GM12878 (cell line): Measurements from ENCODE around the gene TCTN1. TPM values are rescaled to one million over a fixed set of nuclear protein-coding genes. Genes with fewer than 3 reads are reported as not detected.

ENCODE experiments used
- ATF7 ChIP-seq: fragments of 450-650 bp; IDR thresholded peaks from 2 replicates; pipeline ENCODE4 v1.6.1; 2016; ENCODE audit warnings: low read depth, mild to moderate bottlenecking
- BACH1 ChIP-seq: fragments of 450-650 bp; IDR thresholded peaks from 2 replicates; pipeline ENCODE4 v1.6.1; 2017; ENCODE audit warnings: mild to moderate bottlenecking, borderline replicate concordance
- BCLAF1 ChIP-seq: fragments of 450-650 bp; IDR thresholded peaks from 2 replicates; pipeline ENCODE4 v1.6.1; 2017; ENCODE audit warnings: antibody characterized with exemption, mild to moderate bottlenecking, moderate library complexity
- BHLHE40 ChIP-seq, 2 experiments: fragments of 450-650 bp in 1 of 2; IDR thresholded peaks; 2 replicates each; pipeline ENCODE4 v1.6.1; 2011 to 2017; ENCODE audit warnings: low read depth in 2 of 2, borderline replicate concordance in 1 of 2, improper control_type of control experiment in 1 of 2, low read length in 1 of 2, mild to moderate bottlenecking in 1 of 2
- DPF2 ChIP-seq: fragments of 450-650 bp; IDR thresholded peaks from 2 replicates; pipeline ENCODE4 v1.6.1; 2017; ENCODE audit warnings: mild to moderate bottlenecking
- ESRRA ChIP-seq: IDR thresholded peaks from 2 replicates; pipeline ENCODE4 v1.6.1; 2012; ENCODE audit warnings: mild to moderate bottlenecking, low read length, improper control_type of control experiment
- ETV6 ChIP-seq, 2 experiments: fragments of 450-650 bp in 1 of 2; IDR thresholded peaks in 1 of 2; conservative IDR thresholded peaks in 1 of 2; 2 replicates each; pipeline ENCODE4 v1.6.1; 2014; ENCODE audit warnings: antibody characterized with exemption in 1 of 2, borderline replicate concordance in 1 of 2, low read depth in 1 of 2, mild to moderate bottlenecking in 1 of 2, moderate library complexity in 1 of 2
- EZH2 ChIP-seq: IDR thresholded peaks from 2 replicates; pipeline ENCODE4 v1.6.1; 2012; ENCODE audit warnings: low read depth, mild to moderate bottlenecking, control low read depth, inconsistent platforms, low read length, borderline replicate concordance; ENCODE audit not compliant: control insufficient read depth
- IKZF1 ChIP-seq: fragments of 450-650 bp; conservative IDR thresholded peaks from 2 replicates; pipeline ENCODE4 v1.6.1; 2017; ENCODE audit warnings: antibody characterized with exemption, mild to moderate bottlenecking
- KAT2A ChIP-seq: conservative IDR thresholded peaks from 2 replicates; pipeline ENCODE4 v1.6.1; 2011; ENCODE audit warnings: low read depth, low read length; ENCODE audit not compliant: control insufficient read depth
- MAX ChIP-seq: IDR thresholded peaks from 2 replicates; pipeline ENCODE4 v1.6.1; 2012; ENCODE audit warnings: low read depth, low read length, improper control_type of control experiment
- MXI1 ChIP-seq: fragments of 150-350 bp; IDR thresholded peaks from 2 replicates; pipeline ENCODE4 v1.6.1; 2011; ENCODE audit warnings: low read depth, mild to moderate bottlenecking, inconsistent platforms, low read length, improper control_type of control experiment
- PAX5 ChIP-seq: IDR thresholded peaks from 2 replicates; pipeline ENCODE4 v1.6.1; 2011; ENCODE audit warnings: low read depth, low read length, borderline replicate concordance
- POLR2A ChIP-seq: IDR thresholded peaks from 2 replicates; pipeline ENCODE4 v1.6.1; 2011; ENCODE audit warnings: low read depth, mild to moderate bottlenecking, low read length
- RB1 ChIP-seq: fragments of 450-650 bp; formaldehyde crosslinking; IDR thresholded peaks from 2 replicates; pipeline ENCODE4 v1.6.1; 2017; ENCODE audit warnings: mild to moderate bottlenecking, borderline replicate concordance
- RBBP5 ChIP-seq: fragments of 200-600 bp; sonication (generic); conservative IDR thresholded peaks from 2 replicates; pipeline ENCODE4 v1.6.1; 2016
- RELA ChIP-seq: fragments of 450-650 bp; IDR thresholded peaks from 2 replicates; pipeline ENCODE4 v1.8.0; 2014; ENCODE audit warnings: borderline replicate concordance; ENCODE audit not compliant: partially characterized antibody
- SIN3A ChIP-seq: IDR thresholded peaks from 2 replicates; pipeline ENCODE4 v1.6.1; 2012; ENCODE audit warnings: low read depth, low read length, improper control_type of control experiment
- SMAD1 ChIP-seq: fragments of 450-650 bp; IDR thresholded peaks from 2 replicates; pipeline ENCODE4 v1.6.1; 2018; ENCODE audit warnings: mild to moderate bottlenecking, low read depth; ENCODE audit not compliant: partially characterized antibody
- SUPT20H ChIP-seq: IDR thresholded peaks from 2 replicates; pipeline ENCODE4 v1.6.1; 2011; ENCODE audit warnings: low read depth, mild to moderate bottlenecking, low read length, moderate library complexity, borderline replicate concordance; ENCODE audit not compliant: control insufficient read depth
- TCF7 ChIP-seq: IDR thresholded peaks from 2 replicates; pipeline ENCODE4 v1.6.1; 2014; ENCODE audit warnings: antibody characterized with exemption, borderline replicate concordance
- ZBED1 ChIP-seq: IDR thresholded peaks from 2 replicates; pipeline ENCODE4 v1.6.1; 2016; ENCODE audit warnings: borderline replicate concordance
- ZNF274 ChIP-seq: IDR thresholded peaks from one replicate; pipeline ENCODE4 v1.8.0; 2011; ENCODE audit not compliant: insufficient read length, insufficient read depth
- ZNF384 ChIP-seq: IDR thresholded peaks from 2 replicates; pipeline ENCODE4 v1.6.1; 2012; ENCODE audit warnings: low read depth, mild to moderate bottlenecking, low read length, improper control_type of control experiment, borderline replicate concordance
- ZZZ3 ChIP-seq: IDR thresholded peaks from 2 replicates; pipeline ENCODE4 v1.6.1; 2011; ENCODE audit warnings: low read depth; ENCODE audit not compliant: control insufficient read depth, insufficient read length
- polyA plus RNA-seq, 11 experiments: library from polyadenylated mRNA; depleted of rRNA in 4 of 11; unstranded in 6 of 11; stranded (reverse) in 5 of 11; fragments of >200 nt; fragmentation: Nextera tagmentation in 4 of 11; fragmentation: Illumina TruSeq in 1 of 11; extraction: Ambion mirVana in 4 of 11; extraction: Trizol in 1 of 11; gene quantifications; 1 replicate in 1 of 11; 2 replicates in 10 of 11; pipeline versions ENCODE4 v1.2.1 to v1.2.3, GENCODE V29; 2011 to 2016; ENCODE audit warnings: inconsistent platforms in 2 of 11, missing spikeins in 2 of 11, low read depth in 1 of 11
- total RNA-seq, 4 experiments: library from RNA; depleted of rRNA in 3 of 4; stranded (reverse); fragments of >200 nt in 3 of 4; fragmentation: Illumina TruSeq in 1 of 4; extraction: Trizol in 1 of 4; gene quantifications; 2 replicates each; pipeline versions ENCODE4 v1.2.1 to v1.2.3, GENCODE V29; 2013 to 2021
- TF ChIP-seq, protein P1 (sequence below): fragments of 150-350 bp; IDR thresholded peaks from 2 replicates; pipeline ENCODE4 v1.6.1; 2014; ENCODE audit warnings: mild to moderate bottlenecking, low read depth, low read length

The TCTN1 gene
- total and polyA plus RNA-seq, 10 of the 15 experiments (the other 5 are each of a cell fraction or from before 2014, with no cell fraction given) = 8.8 to 23.5 (median 15.3) TPM

DNA sequence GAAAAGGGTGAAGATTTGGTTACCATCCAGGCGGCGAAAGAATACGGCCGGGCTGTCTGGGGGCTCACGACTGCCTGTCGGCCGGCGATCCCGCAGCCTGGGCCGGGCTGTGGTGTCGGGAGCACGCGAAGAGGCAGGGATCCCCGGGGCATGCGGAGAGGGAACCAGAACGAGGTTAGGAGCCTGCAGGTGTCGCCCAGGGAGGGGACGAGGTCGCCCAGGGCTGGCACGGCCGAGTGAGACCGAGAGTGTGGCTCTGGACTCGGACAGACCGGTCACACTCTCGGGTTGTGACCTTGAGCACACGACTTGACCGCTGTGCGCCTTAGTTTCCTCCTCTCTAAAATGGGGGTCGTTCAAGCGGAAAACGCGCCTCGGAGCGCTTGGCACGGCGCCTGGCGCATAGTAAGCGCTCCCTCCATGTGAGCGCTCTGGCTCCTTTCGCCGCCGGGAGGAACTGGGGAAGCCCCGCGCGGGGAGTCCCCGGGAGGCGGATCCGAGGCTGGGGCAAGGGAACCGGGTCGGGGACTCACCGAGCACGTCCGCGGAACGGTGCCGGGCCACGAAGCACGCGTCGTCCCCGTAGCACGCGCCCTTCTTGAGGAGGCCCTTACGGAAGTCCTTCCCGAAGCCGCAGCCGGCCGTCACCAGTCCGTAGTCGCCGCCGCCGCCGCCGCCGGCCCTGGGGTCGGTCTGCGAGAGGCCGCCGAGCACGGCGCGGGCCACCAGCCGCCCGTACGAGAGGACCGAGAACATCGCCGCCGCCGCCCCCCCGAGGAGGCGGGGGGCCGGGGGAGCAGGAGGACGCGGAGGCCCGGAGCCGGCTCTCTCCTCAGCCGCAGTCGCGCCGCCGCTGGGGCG, 31.4 kb upstream of the TCTN1 start (continued):
- TF ChIP-seq BCLAF1 (0 out of 2 replicates have a peak, but pooled peaks have one; percentile 55), SIN3A (no peak; the same call in 1 of the 2 replicates), TCF7 (no peak), BHLHE40 (IDR thresholded peaks at IDR 0.05; ENCODE audit: borderline replicate concordance in 1 of 2, low read depth in 2 of 2, low read length in 1 of 2) (peak; percentile 63 to 86), ZNF384 (no peak), EZH2 (no peak), RELA (peak; percentile 87), RB1 (no peak), SMAD1 (no peak), DPF2 (peak; percentile 89), ZNF274 (no peak), RBBP5 (no peak), PAX5 (peak; percentile 87), ZBED1 (no peak), BACH1 (peak; percentile 73), ETV6 (conservative IDR thresholded peaks at IDR 0.05 in 1 of 2, IDR thresholded peaks at IDR 0.05 in 1 of 2; ENCODE audit: borderline replicate concordance in 1 of 2, low read depth in 1 of 2) (no peak), MAX (peak; percentile 56; the same call in 1 of the 2 replicates), ZZZ3 (no peak), ATF7 (no peak), KAT2A (no peak), POLR2A (peak; percentile 76), ESRRA (peak; percentile 95), MXI1 (peak; percentile 76; the same call in 1 of the 2 replicates), SUPT20H (no peak), IKZF1 (peak; percentile 76)
- TF ChIP-seq, protein P1, sequence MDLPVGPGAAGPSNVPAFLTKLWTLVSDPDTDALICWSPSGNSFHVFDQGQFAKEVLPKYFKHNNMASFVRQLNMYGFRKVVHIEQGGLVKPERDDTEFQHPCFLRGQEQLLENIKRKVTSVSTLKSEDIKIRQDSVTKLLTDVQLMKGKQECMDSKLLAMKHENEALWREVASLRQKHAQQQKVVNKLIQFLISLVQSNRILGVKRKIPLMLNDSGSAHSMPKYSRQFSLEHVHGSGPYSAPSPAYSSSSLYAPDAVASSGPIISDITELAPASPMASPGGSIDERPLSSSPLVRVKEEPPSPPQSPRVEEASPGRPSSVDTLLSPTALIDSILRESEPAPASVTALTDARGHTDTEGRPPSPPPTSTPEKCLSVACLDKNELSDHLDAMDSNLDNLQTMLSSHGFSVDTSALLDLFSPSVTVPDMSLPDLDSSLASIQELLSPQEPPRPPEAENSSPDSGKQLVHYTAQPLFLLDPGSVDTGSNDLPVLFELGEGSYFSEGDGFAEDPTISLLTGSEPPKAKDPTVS = no peak
